ENCODE results near the gene MED31. TPM values are rescaled to one million over a fixed set of nuclear protein-coding genes. Genes with fewer than 3 reads are reported as not detected.

Gene MED31
- total RNA-seq, 1 donor from 2014 or later: 12.9 TPM

DNA sequence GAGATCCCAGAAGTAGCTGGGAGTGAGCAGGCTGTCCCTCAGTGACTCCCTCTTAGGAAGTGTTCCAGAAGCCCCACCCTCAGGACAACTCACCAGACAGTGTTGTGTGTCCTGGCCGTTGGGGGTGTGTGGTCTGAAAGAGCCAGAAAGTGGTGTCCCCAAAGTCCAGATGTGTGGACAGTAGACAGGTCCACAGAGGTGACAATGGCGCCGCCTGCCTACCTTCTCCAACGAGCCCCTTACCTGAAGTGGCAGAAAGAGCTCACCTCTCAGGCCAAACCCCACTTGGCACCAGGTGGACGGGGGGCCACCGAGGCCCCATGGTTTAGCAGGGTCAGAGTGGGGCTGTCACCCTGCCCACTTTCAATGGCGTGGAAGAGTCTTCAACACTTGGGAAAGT lies 20.0 kb upstream of the MED31 start:
- H3K4me1 Mint-ChIP-seq (ENCODE audit: low read depth): no peaks in the 10 kb centered on the region
- no peak overlapping the region for H3K27ac Mint-ChIP-seq (ENCODE audit: unreplicated experiment)
- DNase-seq (ENCODE audit: low spot score): no peak
- peaks cover 24% of the 10 kb centered on the region for H3K27me3 Mint-ChIP-seq (ENCODE audit: low read depth)
- no peaks in the 10 kb centered on the region for H3K9me3 Mint-ChIP-seq (ENCODE audit: low read depth)
- TF ChIP-seq, protein P1, sequence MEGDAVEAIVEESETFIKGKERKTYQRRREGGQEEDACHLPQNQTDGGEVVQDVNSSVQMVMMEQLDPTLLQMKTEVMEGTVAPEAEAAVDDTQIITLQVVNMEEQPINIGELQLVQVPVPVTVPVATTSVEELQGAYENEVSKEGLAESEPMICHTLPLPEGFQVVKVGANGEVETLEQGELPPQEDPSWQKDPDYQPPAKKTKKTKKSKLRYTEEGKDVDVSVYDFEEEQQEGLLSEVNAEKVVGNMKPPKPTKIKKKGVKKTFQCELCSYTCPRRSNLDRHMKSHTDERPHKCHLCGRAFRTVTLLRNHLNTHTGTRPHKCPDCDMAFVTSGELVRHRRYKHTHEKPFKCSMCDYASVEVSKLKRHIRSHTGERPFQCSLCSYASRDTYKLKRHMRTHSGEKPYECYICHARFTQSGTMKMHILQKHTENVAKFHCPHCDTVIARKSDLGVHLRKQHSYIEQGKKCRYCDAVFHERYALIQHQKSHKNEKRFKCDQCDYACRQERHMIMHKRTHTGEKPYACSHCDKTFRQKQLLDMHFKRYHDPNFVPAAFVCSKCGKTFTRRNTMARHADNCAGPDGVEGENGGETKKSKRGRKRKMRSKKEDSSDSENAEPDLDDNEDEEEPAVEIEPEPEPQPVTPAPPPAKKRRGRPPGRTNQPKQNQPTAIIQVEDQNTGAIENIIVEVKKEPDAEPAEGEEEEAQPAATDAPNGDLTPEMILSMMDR (IDR thresholded peaks at IDR 0.05): no peak
- H3K4me3 Mint-ChIP-seq (ENCODE audit: unreplicated experiment): no peak overlapping the region
- H3K36me3 Mint-ChIP-seq (ENCODE audit: low read depth): no peaks in the 10 kb centered on the region

DNA sequence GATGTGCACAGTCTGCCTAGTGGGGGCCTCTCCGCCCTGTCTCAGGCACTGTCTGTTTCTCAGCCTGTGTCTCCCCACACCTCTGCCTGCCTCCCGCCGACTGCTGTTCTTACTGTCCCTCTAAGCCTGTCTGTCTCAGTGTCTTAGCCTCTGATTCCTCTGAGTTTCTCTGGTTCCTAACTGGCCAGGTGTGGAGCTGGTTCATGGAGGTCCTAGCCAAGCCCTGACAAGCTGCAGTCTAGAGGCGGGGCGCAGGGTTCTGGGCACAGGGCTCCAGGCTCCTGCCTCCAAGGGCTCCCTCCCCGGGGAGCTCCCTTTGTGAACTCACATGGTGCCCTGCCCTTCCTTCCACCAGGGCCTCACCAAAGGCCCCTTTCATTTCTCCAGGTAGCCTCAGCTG lies 19.6 kb upstream of the MED31 start:
- peaks cover 24% of the 10 kb centered on the region for H3K27me3 Mint-ChIP-seq (ENCODE audit: low read depth)
- H3K9me3 Mint-ChIP-seq (ENCODE audit: low read depth): no peaks in the 10 kb centered on the region
- TF ChIP-seq, protein P1 (IDR thresholded peaks at IDR 0.05): no peak
- H3K36me3 Mint-ChIP-seq (ENCODE audit: low read depth): no peaks in the 10 kb centered on the region
- H3K27ac Mint-ChIP-seq (ENCODE audit: unreplicated experiment): no peak overlapping the region
- H3K4me3 Mint-ChIP-seq (ENCODE audit: unreplicated experiment): no peak overlapping the region
- H3K4me1 Mint-ChIP-seq (ENCODE audit: low read depth): no peaks in the 10 kb centered on the region
- DNase-seq (ENCODE audit: low spot score): no peak

DNA sequence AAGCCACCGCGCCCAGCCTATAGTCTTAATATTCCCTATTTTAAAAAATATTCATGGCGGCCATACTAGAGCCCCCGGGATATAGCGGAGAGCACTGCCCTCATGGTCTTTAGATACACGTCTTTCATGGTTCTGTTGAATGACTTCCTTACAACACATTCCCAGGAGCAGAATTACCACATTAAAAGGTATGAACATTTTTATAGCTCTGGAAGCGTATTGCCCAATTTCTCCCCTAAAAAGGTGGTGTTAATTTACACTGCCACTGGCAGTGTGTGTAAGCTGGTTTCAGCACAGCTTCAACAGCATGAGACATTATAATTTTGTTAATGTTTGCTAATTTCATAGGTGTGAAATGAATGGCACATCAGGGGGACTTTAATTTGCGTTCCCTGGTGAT lies 19.2 kb upstream of the MED31 start:
- no peaks in the 10 kb centered on the region for H3K9me3 Mint-ChIP-seq (ENCODE audit: low read depth)
- no peaks in the 10 kb centered on the region for H3K4me1 Mint-ChIP-seq (ENCODE audit: low read depth)
- peaks cover 24% of the 10 kb centered on the region for H3K27me3 Mint-ChIP-seq (ENCODE audit: low read depth)
- DNase-seq (ENCODE audit: low spot score): no peak
- no peaks in the 10 kb centered on the region for H3K36me3 Mint-ChIP-seq (ENCODE audit: low read depth)
- H3K27ac Mint-ChIP-seq (ENCODE audit: unreplicated experiment): no peak overlapping the region
- H3K4me3 Mint-ChIP-seq (ENCODE audit: unreplicated experiment): no peak overlapping the region
- TF ChIP-seq, protein P1 (IDR thresholded peaks at IDR 0.05): no peak

DNA sequence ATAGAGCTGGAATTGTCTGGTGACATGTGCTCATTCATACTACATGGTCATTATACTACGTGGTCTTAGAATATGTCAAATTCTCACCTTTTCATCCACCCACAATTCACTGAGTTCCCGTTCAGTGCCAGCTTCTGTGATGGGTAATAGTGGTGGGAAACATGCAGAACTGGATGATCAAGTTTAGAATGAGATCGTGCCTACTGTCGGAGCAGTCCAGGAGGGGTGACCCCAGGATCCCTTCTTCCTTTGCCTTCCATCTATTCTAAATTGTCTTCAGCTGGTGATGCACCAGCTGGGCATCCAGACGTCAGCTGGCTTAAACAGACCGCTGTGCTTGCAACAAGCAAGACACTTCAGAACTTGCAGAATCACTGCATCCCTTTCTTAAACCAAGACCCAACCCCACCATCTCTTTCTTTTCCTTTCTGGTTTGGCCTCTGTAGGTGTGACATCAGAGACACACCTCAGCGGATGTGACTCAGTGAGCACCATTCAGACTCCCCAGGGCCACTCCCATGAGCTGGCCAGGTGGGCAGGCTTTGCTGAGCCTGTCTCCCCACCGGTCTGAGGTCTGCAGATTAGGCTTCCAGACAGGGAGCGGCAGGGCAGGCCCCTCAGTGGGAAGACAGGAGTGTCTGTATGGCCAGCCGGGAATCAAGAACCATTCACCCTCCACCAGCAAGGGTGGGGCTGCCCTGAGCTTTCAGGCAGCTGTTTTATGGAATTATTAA lies 18.2 kb upstream of the MED31 start:
- TF ChIP-seq, protein P1 (IDR thresholded peaks at IDR 0.05): no peak
- Mint-ChIP-seq H3K9me3 (ENCODE audit: low read depth) (no peaks in the 10 kb centered on the region), H3K36me3 (ENCODE audit: low read depth) (no peaks in the 10 kb centered on the region), H3K27me3 (ENCODE audit: low read depth) (peaks cover 24% of the 10 kb centered on the region), H3K27ac (ENCODE audit: unreplicated experiment) (no peak overlapping the region), H3K4me3 (ENCODE audit: unreplicated experiment) (no peak overlapping the region), H3K4me1 (ENCODE audit: low read depth) (no peaks in the 10 kb centered on the region)
- DNase-seq (ENCODE audit: low spot score): no peak

DNA sequence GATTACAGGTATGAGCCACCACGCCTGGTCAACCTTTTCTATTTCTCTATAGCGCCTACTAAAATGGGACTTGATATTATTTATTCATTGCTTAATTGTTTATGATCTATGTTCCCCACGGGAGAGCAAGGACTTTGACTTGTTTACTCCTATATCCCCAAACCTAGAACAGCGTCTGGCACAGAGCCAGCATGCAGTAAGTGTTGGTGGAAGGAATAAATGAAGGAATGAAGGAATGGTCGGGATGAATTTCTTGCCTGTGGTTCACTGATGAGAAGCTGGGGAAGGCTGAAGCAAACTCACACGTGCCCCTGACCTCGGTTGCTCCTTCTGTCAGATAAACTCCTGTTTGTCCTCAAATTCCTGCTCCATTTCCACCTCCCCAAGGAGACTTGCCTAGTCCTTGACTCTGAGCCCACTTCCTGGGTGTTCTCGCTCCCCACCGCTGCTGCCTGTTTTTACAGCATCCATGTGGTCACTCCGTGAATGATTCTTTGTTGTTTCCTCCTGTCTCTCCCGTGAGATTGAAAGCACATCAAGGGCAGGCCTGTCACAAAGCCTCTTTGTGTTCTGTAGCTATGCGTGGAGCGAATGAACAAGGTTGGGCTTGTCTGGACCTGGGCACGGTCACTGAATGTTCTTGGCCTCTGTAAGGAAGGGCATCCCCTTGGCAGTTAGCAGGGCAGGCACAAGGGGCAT lies 17.5 kb upstream of the MED31 start:
- Mint-ChIP-seq H3K4me3 (ENCODE audit: unreplicated experiment) (no peak overlapping the region), H3K27me3 (ENCODE audit: low read depth) (peaks cover 24% of the 10 kb centered on the region), H3K27ac (ENCODE audit: unreplicated experiment) (no peak overlapping the region), H3K4me1 (ENCODE audit: low read depth) (no peaks in the 10 kb centered on the region), H3K36me3 (ENCODE audit: low read depth) (no peaks in the 10 kb centered on the region), H3K9me3 (ENCODE audit: low read depth) (no peaks in the 10 kb centered on the region)
- TF ChIP-seq, protein P1 (IDR thresholded peaks at IDR 0.05): no peak
- no peak for DNase-seq (ENCODE audit: low spot score)

Measured in chondrocyte (in vitro differentiated cells).